ENCODE measurements around the gene ARHGEF5. TPM values are rescaled to one million over a fixed set of nuclear protein-coding genes. Genes with fewer than 3 reads are reported as not detected.
"Not testable (repeated sequence)": the region's sequence is repeated elsewhere in the genome, so short reads cannot be mapped to it uniquely, and the experiment has no call there.

Gene ARHGEF5
- 1 to 10 TPM; 8.7 to 9.9 TPM for total RNA-seq

GRCh38 chr7:144355176-144355822 lies at the start of gene ARHGEF5:
TSS of gene ARHGEF5 (plus strand) at chr7:144355402. CDS start at chr7:144362670, 7,268 bp downstream.
- POLR2A ChIA-PET, CTCF ChIA-PET: not testable (repeated sequence)

GRCh38 chr7:144309702-144310101 lies 45.5 kb upstream of the ARHGEF5 start:
- POLR2A ChIA-PET, CTCF ChIA-PET: not testable (repeated sequence)

DNA sequence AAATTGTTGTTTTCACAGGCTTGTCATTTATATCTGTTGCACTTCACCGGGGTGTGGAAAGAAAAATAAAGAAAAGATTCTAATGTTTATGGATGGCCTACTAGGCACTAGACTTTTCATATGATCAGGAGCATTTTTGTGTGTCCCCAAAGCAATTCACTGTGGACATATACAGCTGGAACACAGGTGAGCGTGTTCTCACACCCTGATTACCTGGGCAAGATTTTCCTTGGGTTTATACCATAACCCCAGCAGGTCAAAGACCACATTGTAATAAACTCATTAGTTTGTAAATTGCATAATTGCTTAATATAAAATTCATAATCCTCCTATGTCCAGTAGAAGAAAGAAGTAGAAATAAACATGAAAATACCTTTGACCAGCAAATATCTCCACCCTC lies 44.0 kb upstream of the ARHGEF5 start:
- CTCF ChIA-PET, POLR2A ChIA-PET: not testable (repeated sequence)

- CTCF ChIA-PET, POLR2A ChIA-PET: not testable (repeated sequence)
Measured at GRCh38 chr7:144311872-144312469, 43.2 kb upstream of the ARHGEF5 start, which contains the start of gene OR2A1. TSS of gene OR2A1 (plus strand) at chr7:144312419. CDS start at chr7:144318125, 5,706 bp downstream.

- CTCF ChIA-PET, POLR2A ChIA-PET: not testable (repeated sequence)
Measured at GRCh38 chr7:144317537-144317936, 37.7 kb upstream of the ARHGEF5 start.

DNA sequence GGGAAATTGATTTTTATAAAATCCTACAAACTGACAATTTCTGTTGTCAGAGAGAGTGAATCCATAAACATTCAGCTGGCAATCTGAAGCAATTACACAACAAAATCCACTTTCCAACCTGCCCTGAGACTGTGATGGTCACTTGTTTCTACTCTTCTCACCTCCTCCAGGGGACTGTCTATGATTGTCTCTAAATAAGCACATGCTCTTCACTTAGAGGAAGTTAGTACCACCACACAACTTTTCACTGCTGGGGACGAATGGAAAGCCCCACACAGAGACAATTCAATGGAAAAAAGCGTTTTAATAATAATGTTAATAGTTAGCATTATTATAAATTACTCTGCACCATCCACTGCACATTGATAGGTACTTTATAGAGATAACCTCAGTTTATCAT lies 35.7 kb upstream of the ARHGEF5 start:
- CTCF ChIA-PET, POLR2A ChIA-PET: not testable (repeated sequence)

DNA sequence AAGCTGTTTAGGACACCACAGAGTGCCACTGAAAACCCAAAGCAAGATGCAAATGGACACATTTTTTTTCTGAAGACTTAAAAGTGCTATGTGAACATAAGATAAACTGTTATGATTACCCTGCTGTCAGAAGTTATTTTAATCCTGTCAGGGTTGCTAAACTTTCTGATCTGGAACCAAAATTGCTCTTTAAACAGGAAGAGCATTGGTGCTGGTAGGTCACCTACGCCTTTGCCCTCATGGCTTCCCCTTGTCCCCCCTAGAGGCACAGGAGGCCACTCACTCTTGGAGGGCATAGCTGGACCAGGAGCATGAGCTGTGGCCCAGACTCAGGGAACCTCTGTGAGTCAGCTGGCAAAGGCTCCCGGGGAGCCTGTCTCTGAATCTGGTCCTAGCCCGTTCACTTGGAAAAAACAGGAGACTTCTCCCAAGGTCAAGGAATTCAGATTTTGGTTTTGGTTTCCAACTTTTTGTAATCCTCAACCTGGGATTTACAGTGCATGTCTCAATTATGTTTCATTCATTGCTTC lies 33.5 kb upstream of the ARHGEF5 start:
- POLR2A ChIA-PET, CTCF ChIA-PET: not testable (repeated sequence)

DNA sequence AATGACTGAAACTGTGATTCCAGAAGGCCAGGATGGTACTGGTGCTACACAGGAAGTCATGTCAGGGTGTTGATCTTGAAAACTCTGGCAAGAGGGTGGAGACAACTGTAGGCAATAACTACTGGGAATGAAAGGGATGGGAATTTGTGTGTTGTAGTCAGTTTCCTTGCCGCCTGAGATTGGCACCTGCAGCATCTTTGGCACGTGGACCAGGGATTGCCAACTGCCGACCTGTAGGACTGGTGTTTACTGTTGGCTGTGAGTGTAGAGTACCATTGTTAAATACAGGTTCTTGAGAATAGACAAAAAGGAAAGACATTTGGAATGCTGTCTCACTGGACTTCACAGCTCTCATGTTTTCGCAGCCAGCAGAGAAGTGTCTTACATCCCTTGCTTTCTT lies 31.8 kb upstream of the ARHGEF5 start:
- POLR2A ChIA-PET, CTCF ChIA-PET: not testable (repeated sequence)

- POLR2A ChIA-PET, CTCF ChIA-PET: not testable (repeated sequence)
Measured at GRCh38 chr7:144325868-144326267, 29.3 kb upstream of the ARHGEF5 start.

DNA sequence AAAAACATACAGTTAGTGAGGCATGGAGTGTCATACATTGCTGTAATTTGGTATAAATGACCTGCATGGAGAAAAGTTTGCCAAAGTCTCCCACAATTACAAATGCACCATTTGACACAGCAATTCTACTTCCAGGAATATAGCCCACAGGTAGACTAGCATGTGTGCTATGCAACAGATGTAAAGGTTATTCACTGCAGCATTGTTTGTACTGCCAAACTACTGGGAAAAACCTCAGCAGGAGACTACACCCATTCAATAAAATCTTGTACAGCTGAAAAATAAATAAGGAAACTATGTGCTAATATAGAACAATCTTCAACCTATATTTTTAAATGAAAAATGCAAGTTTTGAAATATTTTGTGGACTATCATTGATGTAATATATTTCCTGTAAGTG lies 25.2 kb upstream of the ARHGEF5 start:
- CTCF ChIA-PET, POLR2A ChIA-PET: not testable (repeated sequence)

GRCh38 chr7:144331221-144331995 lies 23.8 kb upstream of the ARHGEF5 start:
- CTCF ChIA-PET, POLR2A ChIA-PET: not testable (repeated sequence)

- CTCF ChIA-PET, POLR2A ChIA-PET: not testable (repeated sequence)
Measured at GRCh38 chr7:144331996-144332288, 23.3 kb upstream of the ARHGEF5 start.

- POLR2A ChIA-PET, CTCF ChIA-PET: not testable (repeated sequence)
Measured at GRCh38 chr7:144348625-144349024, 6.6 kb upstream of the ARHGEF5 start.

DNA sequence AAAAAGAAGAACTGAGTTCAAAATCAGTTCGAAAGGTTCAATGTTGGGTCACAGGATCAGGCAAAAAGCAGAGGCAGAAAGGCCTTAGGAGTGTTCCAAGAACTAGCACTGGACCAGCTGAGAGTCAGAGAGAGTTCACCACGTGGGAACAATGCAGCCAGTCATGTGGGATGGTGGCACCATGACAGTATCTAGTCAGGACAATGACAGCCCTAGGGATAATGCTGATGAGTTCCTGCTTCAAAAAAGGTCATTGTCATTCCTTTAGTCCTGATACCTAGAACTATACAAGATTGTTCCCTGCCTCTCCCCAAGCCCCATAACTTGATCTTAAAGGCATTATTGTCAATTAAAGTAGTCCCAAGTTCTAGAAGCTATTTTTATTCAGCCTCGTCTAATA lies 3.5 kb upstream of the ARHGEF5 start:
- POLR2A ChIA-PET, CTCF ChIA-PET: not testable (repeated sequence)

GRCh38 chr7:144356185-144356584 lies 983 bp downstream of the ARHGEF5 start:
- CTCF ChIA-PET, POLR2A ChIA-PET: not testable (repeated sequence)

GRCh38 chr7:144356860-144357259 lies 1.7 kb downstream of the ARHGEF5 start:
- CTCF ChIA-PET, POLR2A ChIA-PET: not testable (repeated sequence)

DNA sequence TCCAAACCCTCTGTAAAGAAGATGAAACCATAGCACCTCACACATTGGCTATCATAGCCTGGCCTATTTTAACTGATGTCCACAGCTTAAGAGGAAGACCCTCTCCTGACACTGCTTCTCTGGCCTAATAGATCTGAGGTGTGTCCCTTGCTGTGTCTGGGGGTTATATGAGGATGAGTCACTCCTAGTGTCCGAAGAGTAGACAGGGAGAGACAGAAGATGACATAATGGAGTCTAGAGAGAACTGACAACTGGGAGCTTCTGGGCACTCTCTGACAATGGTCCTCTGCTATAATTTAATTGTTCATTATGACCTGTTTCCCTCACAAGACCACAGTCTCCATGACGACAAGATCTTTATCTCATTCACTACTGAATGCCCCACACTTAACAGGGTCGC lies 6.9 kb downstream of the ARHGEF5 start:
- POLR2A ChIA-PET, CTCF ChIA-PET: not testable (repeated sequence)

DNA sequence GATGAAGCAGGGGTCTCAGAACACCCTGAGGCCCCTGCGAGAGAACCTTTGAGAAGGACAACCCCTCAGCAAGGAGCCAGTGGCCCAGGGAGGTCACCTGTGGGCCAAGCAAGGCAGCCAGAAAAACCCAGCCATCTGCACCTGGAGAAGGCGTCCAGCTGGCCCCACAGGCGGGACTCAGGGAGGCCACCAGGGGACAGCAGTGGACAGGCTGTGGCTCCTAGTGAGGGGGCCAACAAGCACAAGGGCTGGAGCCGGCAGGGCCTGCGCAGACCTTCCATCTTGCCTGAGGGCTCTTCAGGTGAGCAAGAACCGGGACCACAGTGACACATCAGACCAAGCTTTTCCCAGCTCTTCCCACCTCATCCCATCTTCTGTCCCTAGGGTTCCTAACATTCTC lies 10.3 kb downstream of the ARHGEF5 start:
- POLR2A ChIA-PET: not testable (repeated sequence)

DNA sequence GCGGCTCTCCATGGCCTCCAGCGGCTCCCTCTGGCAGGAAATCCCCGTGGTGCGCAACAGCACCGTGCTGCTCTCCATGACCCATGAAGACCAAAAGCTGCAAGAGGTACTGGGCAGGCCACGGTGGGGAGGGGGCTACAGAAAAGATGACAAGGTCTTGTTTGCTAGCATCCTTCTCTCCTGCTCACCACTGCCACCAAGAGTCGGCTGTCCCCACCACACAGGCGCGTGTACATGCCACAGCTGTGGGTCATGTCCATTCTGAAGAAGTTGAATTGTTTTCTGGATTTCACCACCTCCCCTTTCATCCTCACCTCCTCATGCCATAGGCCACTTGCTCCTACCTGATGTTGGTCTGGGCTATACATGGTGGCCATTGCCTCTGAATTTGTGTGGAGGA lies 12.0 kb downstream of the ARHGEF5 start:
- CTCF ChIA-PET, POLR2A ChIA-PET: not testable (repeated sequence)

More for the DNA sequence above, 10.3 kb downstream of the ARHGEF5 start:
- CTCF ChIA-PET: not testable (repeated sequence)

GRCh38 chr7:144369221-144369620 lies 14.0 kb downstream of the ARHGEF5 start:
- CTCF ChIA-PET, POLR2A ChIA-PET: not testable (repeated sequence)

GRCh38 chr7:144378651-144379050 lies 23.4 kb downstream of the ARHGEF5 start:
- POLR2A ChIA-PET: no interaction called here
- CTCF ChIA-PET: interaction anchor here (1.1 kb wide), 1 partner anchor 13 kb away, joined by 4 read pairs; no protein-coding TSS in a partner anchor
